Skeletal muscle tissue (tissue), 4 donors: ENCODE results near the gene NSUN4. TPM values are rescaled to one million over a fixed set of nuclear protein-coding genes. Genes with fewer than 3 reads are reported as not detected.

Experiments
- H3K27ac ChIP-seq: one replicate; pipeline ENCODE4 v1.7.0; 2013; ENCODE audit warnings: mild to moderate bottlenecking, low read depth, low read length, inconsistent platforms
- H3K27me3 ChIP-seq, 3 donors: one replicate each; pipeline ENCODE4 v1.7.0; 2013; ENCODE audit warnings: low read length in 3 of 3; ENCODE audit not compliant: control insufficient read depth in 3 of 3, insufficient read depth in 3 of 3
- H3K36me3 ChIP-seq, 3 donors: one replicate each; pipeline ENCODE4 v1.7.0; 2013; ENCODE audit warnings: low read length in 3 of 3; ENCODE audit not compliant: control insufficient read depth in 3 of 3, insufficient read depth in 3 of 3
- H3K4me1 ChIP-seq, 3 donors: one replicate each; pipeline ENCODE4 v1.7.0; 2013; ENCODE audit warnings: low read length in 3 of 3, mild to moderate bottlenecking in 3 of 3; ENCODE audit not compliant: control insufficient read depth in 3 of 3, insufficient read depth in 3 of 3
- H3K4me3 ChIP-seq, 3 donors: one replicate each; pipeline ENCODE4 v1.7.0; 2013; ENCODE audit warnings: low read length in 3 of 3
- H3K9ac ChIP-seq, 3 donors: one replicate each; pipeline ENCODE4 v1.7.0; 2013; ENCODE audit warnings: low read length in 3 of 3, mild to moderate bottlenecking in 3 of 3, moderate library complexity in 2 of 3, low read depth in 1 of 3
- H3K9me3 ChIP-seq, 3 donors: one replicate each; pipeline ENCODE4 v1.7.0; 2013; ENCODE audit warnings: low read length in 3 of 3; ENCODE audit not compliant: control insufficient read depth in 3 of 3
- total RNA-seq: library from RNA; depleted of rRNA; stranded (reverse); fragments of >200 nt; gene quantifications from one replicate; pipeline ENCODE4 v1.2.3, GENCODE V29; 2014
- donor health status: Osteomylitis.

The NSUN4 gene
- total RNA-seq, 1 donor from 2014 or later, result 11.5 TPM

GRCh38 chr1:46401964-46402626 lies 61.5 kb downstream of the NSUN4 start:
- Histone ChIP-seq H3K9ac (peak overlapping the region in 2 of 3 donors; percentile 19 to 51), H3K4me3 (peak overlapping the region in 2 of 3 donors; percentile 49 to 57), H3K27me3 (no peaks in the 10 kb centered on the region), H3K9me3 (no peaks in the 10 kb centered on the region), H3K36me3 (peaks cover 0 to 4% (median 0%) of the 10 kb centered on the region in 3 donors), H3K4me1 (peaks cover 16 to 50% (median 34%) of the 10 kb centered on the region in 3 donors), H3K27ac (peak overlapping the region; percentile 36)

- Histone ChIP-seq H3K9ac (no peak overlapping the region), H3K4me3 (no peak overlapping the region), H3K36me3 (peaks cover 6 to 10% (median 10%) of the 10 kb centered on the region in 3 donors), H3K27me3 (no peaks in the 10 kb centered on the region), H3K9me3 (no peaks in the 10 kb centered on the region), H3K4me1 (peaks cover 16 to 38% (median 29%) of the 10 kb centered on the region in 3 donors), H3K27ac (no peak overlapping the region)
Measured at GRCh38 chr1:46403916-46404315, 63.3 kb downstream of the NSUN4 start.

- no peaks in the 10 kb centered on the region for H3K27me3 ChIP-seq
- H3K36me3 ChIP-seq, result peaks cover 12 to 17% (median 17%) of the 10 kb centered on the region in 3 donors
- H3K9me3 ChIP-seq, result no peaks in the 10 kb centered on the region
- H3K4me3 ChIP-seq, result no peak overlapping the region
- H3K27ac ChIP-seq, result no peak overlapping the region
- peak overlapping the region in 1 of 3 donors; percentile 25 for H3K9ac ChIP-seq
- H3K4me1 ChIP-seq, result peaks cover 11 to 31% (median 24%) of the 10 kb centered on the region in 3 donors
Measured at GRCh38 chr1:46404482-46405196, 64.0 kb downstream of the NSUN4 start.

DNA sequence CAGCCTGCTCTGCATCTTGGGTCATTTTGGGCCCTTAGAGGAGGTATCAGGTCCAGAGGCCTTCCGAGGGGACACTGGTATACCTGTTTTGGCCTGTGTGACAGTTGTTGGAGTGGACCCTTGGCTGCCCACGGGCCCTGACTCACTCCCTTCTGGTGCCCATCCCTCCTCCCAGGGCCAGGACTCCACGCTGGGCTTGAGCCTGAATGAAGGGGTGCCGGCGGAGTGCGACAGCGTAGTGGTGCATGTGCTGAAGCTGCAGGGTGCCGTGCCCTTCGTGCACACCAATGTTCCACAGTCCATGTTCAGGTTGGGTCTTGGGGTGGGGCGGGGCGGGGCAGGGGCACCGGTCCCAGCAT lies 64.6 kb downstream of the NSUN4 start:
- H3K9me3 ChIP-seq, result no peaks in the 10 kb centered on the region
- no peak overlapping the region for H3K4me3 ChIP-seq
- H3K27ac ChIP-seq, result no peak overlapping the region
- no peaks in the 10 kb centered on the region for H3K27me3 ChIP-seq
- peaks cover 12 to 23% (median 23%) of the 10 kb centered on the region in 3 donors for H3K36me3 ChIP-seq
- no peak overlapping the region for H3K9ac ChIP-seq
- H3K4me1 ChIP-seq, result peaks cover 11 to 30% (median 21%) of the 10 kb centered on the region in 3 donors

DNA sequence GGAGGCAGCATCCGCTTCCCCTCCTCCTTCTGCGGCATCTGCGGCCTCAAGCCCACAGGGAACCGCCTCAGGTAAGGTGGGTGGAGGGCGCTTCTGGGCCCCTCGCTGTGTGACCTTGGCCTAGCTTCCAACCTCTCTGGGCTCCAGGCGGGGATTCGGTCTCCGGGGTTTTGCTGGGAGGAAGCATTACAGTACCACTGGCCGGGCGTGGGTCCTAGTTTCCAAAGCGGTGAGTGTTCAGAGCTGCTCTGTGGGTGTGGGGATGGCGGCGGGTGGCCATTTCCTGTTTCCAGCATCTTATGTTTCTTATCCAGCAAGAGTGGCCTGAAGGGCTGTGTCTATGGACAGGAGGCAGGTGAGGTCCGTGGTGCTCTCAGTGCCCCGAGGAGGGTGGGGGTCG lies 65.1 kb downstream of the NSUN4 start:
- H3K27me3 ChIP-seq, result no peaks in the 10 kb centered on the region
- no peak overlapping the region for H3K27ac ChIP-seq
- peak overlapping the region in 1 of 3 donors; percentile 76 for H3K9ac ChIP-seq
- H3K9me3 ChIP-seq, result no peaks in the 10 kb centered on the region
- H3K4me1 ChIP-seq, result peaks cover 11 to 26% (median 20%) of the 10 kb centered on the region in 3 donors
- peaks cover 15 to 28% (median 23%) of the 10 kb centered on the region in 3 donors for H3K36me3 ChIP-seq
- no peak overlapping the region for H3K4me3 ChIP-seq

- H3K4me3 ChIP-seq, result no peak overlapping the region
- no peak overlapping the region for H3K27ac ChIP-seq
- peaks cover 19 to 33% (median 23%) of the 10 kb centered on the region in 3 donors for H3K36me3 ChIP-seq
- peaks cover 11 to 16% (median 12%) of the 10 kb centered on the region in 3 donors for H3K4me1 ChIP-seq
- no peaks in the 10 kb centered on the region for H3K9me3 ChIP-seq
- H3K27me3 ChIP-seq, result no peaks in the 10 kb centered on the region
- no peak overlapping the region for H3K9ac ChIP-seq
Measured at GRCh38 chr1:46406881-46407608, 66.4 kb downstream of the NSUN4 start.

DNA sequence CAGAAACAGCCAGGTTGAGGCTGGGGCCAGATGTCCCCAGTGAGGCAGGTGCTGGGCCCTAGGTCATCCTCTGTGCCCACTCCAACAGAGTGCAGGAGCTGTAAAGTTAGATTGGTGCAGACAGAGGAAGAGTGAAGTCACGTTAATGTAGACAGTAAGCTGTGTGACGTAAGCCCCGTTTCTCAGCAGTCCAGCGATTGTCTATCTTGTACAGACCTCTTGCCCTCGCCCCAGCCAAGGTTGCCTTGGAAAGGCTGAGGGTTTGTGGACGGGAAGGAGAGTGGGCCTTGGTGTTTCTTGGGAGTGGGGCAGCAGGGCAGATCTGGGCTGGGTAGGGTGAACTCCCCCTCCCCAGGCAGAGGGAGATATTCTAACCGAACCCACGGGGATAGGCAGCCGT lies 67.0 kb downstream of the NSUN4 start:
- no peak overlapping the region for H3K9ac ChIP-seq
- H3K27ac ChIP-seq, result no peak overlapping the region

DNA sequence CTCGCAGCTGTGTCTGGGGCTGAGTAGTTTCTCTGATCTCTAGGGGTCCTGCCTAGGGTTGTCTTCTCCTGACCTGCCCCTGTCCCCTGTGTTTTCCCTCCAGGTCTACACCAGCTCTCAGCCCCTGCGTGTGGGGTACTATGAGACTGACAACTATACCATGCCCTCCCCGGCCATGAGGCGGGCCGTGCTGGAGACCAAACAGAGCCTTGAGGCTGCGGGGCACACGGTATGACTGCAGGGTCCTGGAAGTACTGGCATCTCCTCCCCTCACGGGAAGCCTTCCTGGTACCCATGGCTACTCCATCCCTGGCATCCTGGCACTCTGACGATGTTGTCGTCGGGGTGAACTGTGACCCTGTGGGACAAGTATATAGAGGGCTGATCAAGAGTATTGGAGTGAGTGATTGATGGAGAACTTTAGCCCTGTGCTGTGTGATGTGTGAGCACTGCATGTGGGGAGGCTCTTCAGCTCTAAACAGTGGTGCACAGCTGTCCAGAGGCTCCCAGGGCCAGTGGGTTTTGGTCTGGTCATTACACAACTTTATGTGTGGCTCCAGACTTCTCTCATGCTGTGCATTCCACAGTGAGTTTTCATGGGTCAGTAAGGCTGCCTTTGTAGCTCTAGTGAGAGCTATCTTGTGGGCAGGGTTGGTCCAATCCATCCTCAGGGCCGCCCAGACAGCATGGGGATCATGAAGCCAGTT lies 67.9 kb downstream of the NSUN4 start:
- H3K27me3 ChIP-seq, result no peaks in the 10 kb centered on the region
- H3K9ac ChIP-seq, result no peak overlapping the region
- peaks cover 19 to 41% (median 27%) of the 10 kb centered on the region in 3 donors for H3K36me3 ChIP-seq
- no peak overlapping the region for H3K27ac ChIP-seq
- no peak overlapping the region for H3K4me3 ChIP-seq
- H3K9me3 ChIP-seq, result no peaks in the 10 kb centered on the region
- H3K4me1 ChIP-seq, result peaks cover 5 to 10% (median 9%) of the 10 kb centered on the region in 3 donors

More for the DNA sequence above, 67.0 kb downstream of the NSUN4 start:
- Histone ChIP-seq H3K4me3 (no peak overlapping the region), H3K9me3 (no peaks in the 10 kb centered on the region), H3K27me3 (no peaks in the 10 kb centered on the region), H3K4me1 (peaks cover 5 to 13% (median 9%) of the 10 kb centered on the region in 3 donors), H3K36me3 (peaks cover 19 to 33% (median 24%) of the 10 kb centered on the region in 3 donors)

- Histone ChIP-seq H3K9ac (no peak overlapping the region), H3K4me3 (no peak overlapping the region)
Measured at GRCh38 chr1:46409063-46409372, 68.4 kb downstream of the NSUN4 start.

More at GRCh38 chr1:46409063-46409372, 68.4 kb downstream of the NSUN4 start:
- H3K27me3 ChIP-seq, result no peaks in the 10 kb centered on the region
- peaks cover 5 to 10% (median 9%) of the 10 kb centered on the region in 3 donors for H3K4me1 ChIP-seq
- H3K36me3 ChIP-seq, result peaks cover 23 to 46% (median 30%) of the 10 kb centered on the region in 3 donors
- no peak overlapping the region for H3K27ac ChIP-seq
- H3K9me3 ChIP-seq, result no peaks in the 10 kb centered on the region
